Neural progenitor cell (in vitro differentiated cells): ENCODE data around the gene IFI27. TPM values are rescaled to one million over a fixed set of nuclear protein-coding genes. Genes with fewer than 3 reads are reported as not detected.

Experiments used
- DNase-seq: peaks from one replicate; pipeline ENCODE4 v3.0.0-alpha.2; 2016; ENCODE audit warnings: low spot score
- H2AFZ ChIP-seq: fragments of 200-600 bp; sonication (generic); replicated peaks from 2 replicates; pipeline ENCODE4 v1.6.1; 2016; ENCODE audit warnings: antibody characterized with exemption
- H3F3A ChIP-seq: fragments of 200-600 bp; sonication (generic); 2 replicates; pipeline ENCODE4 v1.6.1; 2016; ENCODE audit warnings: antibody characterized with exemption, low read depth
- H3K27ac ChIP-seq: fragments of 200-600 bp; sonication (generic); 2 replicates; pipeline ENCODE4 v1.5.1; 2016; ENCODE audit warnings: mild to moderate bottlenecking
- H3K27me3 ChIP-seq: fragments of 200-600 bp; sonication (generic); 2 replicates; pipeline ENCODE4 v1.6.1; 2016; ENCODE audit warnings: mild to moderate bottlenecking, moderate library complexity
- H3K36me3 ChIP-seq: fragments of 200-600 bp; sonication (generic); 2 replicates; pipeline ENCODE4 v1.5.1; 2016
- H3K4me1 ChIP-seq: fragments of 200-600 bp; sonication (generic); 2 replicates; pipeline ENCODE4 v1.6.1; 2016; ENCODE audit warnings: mixed run types
- H3K4me2 ChIP-seq: fragments of 200-600 bp; sonication (generic); 2 replicates; pipeline ENCODE4 v1.6.1; 2016
- H3K4me3 ChIP-seq: fragments of 200-600 bp; sonication (generic); 2 replicates; pipeline ENCODE4 v1.5.1; 2016
- H3K79me2 ChIP-seq: fragments of 200-600 bp; sonication (generic); 2 replicates; pipeline ENCODE4 v1.6.1; 2016; ENCODE audit warnings: low read depth
- H3K9ac ChIP-seq: fragments of 200-600 bp; sonication (generic); 2 replicates; pipeline ENCODE4 v1.6.1; 2016
- H3K9me3 ChIP-seq: fragments of 200-600 bp; sonication (generic); 2 replicates; pipeline ENCODE4 v1.5.1; 2016; ENCODE audit warnings: low read depth
- H4K20me1 ChIP-seq: fragments of 200-600 bp; sonication (generic); 2 replicates; pipeline ENCODE4 v1.6.1; 2016; ENCODE audit warnings: low read depth
- H3K27ac Mint-ChIP-seq: 3 replicates; pipeline ENCODE4 v1.8.0; 2021; ENCODE audit warnings: mixed read lengths
- H3K27me3 Mint-ChIP-seq: 2 replicates; pipeline ENCODE4 v1.8.0; 2022; ENCODE audit warnings: low read depth, mild to moderate bottlenecking, inconsistent platforms, moderate library complexity, mixed read lengths; ENCODE audit not compliant: insufficient read depth
- H3K36me3 Mint-ChIP-seq: 3 replicates; pipeline ENCODE4 v1.8.0; 2021; ENCODE audit warnings: mixed read lengths
- H3K4me1 Mint-ChIP-seq: 3 replicates; pipeline ENCODE4 v1.8.0; 2021; ENCODE audit warnings: mixed read lengths
- H3K4me3 Mint-ChIP-seq: 3 replicates; pipeline ENCODE4 v1.8.0; 2021; ENCODE audit warnings: mild to moderate bottlenecking, moderate library complexity, mixed read lengths
- H3K9me3 Mint-ChIP-seq: 3 replicates; pipeline ENCODE4 v1.8.0; 2020; ENCODE audit warnings: mixed read lengths
- CTCF ChIP-seq: fragments of 200-600 bp; sonication (generic); IDR thresholded peaks from 2 replicates; pipeline ENCODE4 v1.5.1; 2017; ENCODE audit warnings: antibody characterized with exemption, mild to moderate bottlenecking
- EZH2 ChIP-seq: fragments of 200-600 bp; sonication (generic); IDR thresholded peaks from 2 replicates; pipeline ENCODE4 v1.6.1; 2017; ENCODE audit warnings: antibody characterized with exemption, mild to moderate bottlenecking, moderate library complexity
- EZH2phosphoT487 ChIP-seq: fragments of 200-600 bp; sonication (generic); IDR thresholded peaks from 2 replicates; pipeline ENCODE4 v1.6.1; 2017; ENCODE audit warnings: antibody characterized with exemption
- total RNA-seq: library from RNA; depleted of rRNA; stranded (reverse); fragments of >200 nt; gene quantifications from 2 replicates; pipeline ENCODE4 v1.2.3, GENCODE V29; 2015; ENCODE audit warnings: low replicate concordance

Gene IFI27
- total RNA-seq, 1 donor from 2014 or later: 0.69 TPM

GRCh38 chr14:94098326-94098992, 12.1 kb upstream of the IFI27 start:
- no peaks in the 10 kb centered on the region for H3K9me3 Mint-ChIP-seq
- TF ChIP-seq EZH2phosphoT487: no peak
- TF ChIP-seq EZH2: no peak
- no peak for TF ChIP-seq CTCF
- peak overlapping the region; percentile 47 for H3K27ac Mint-ChIP-seq
- Histone ChIP-seq H3K4me1 (peaks cover 6% of the 10 kb centered on the region), H2AFZ (no peak overlapping the region), H3K36me3 (no peaks in the 10 kb centered on the region), H3K4me2 (no peak overlapping the region), H4K20me1 (no peaks in the 10 kb centered on the region), H3K4me3 (no peak overlapping the region), H3K9me3 (no peaks in the 10 kb centered on the region), H3K27me3 (no peaks in the 10 kb centered on the region), H3F3A (no peaks in the 10 kb centered on the region), H3K9ac (no peak overlapping the region), H3K27ac (no peak overlapping the region), H3K79me2 (no peaks in the 10 kb centered on the region)
- peaks cover 5% of the 10 kb centered on the region for H3K27me3 Mint-ChIP-seq
- no peak overlapping the region for H3K4me3 Mint-ChIP-seq
- no peak for DNase-seq
- H3K4me1 Mint-ChIP-seq: peaks cover 2% of the 10 kb centered on the region
- H3K36me3 Mint-ChIP-seq: peaks cover 20% of the 10 kb centered on the region

- Histone ChIP-seq H3K36me3 (no peaks in the 10 kb centered on the region), H4K20me1 (no peaks in the 10 kb centered on the region), H3K9me3 (no peaks in the 10 kb centered on the region), H3K4me3 (no peak overlapping the region), H3F3A (no peaks in the 10 kb centered on the region), H3K79me2 (no peaks in the 10 kb centered on the region), H3K9ac (no peak overlapping the region), H3K4me1 (peaks cover 5% of the 10 kb centered on the region), H2AFZ (no peak overlapping the region), H3K4me2 (no peak overlapping the region), H3K27me3 (no peaks in the 10 kb centered on the region), H3K27ac (no peak overlapping the region)
- peak overlapping the region; percentile 56 for H3K4me3 Mint-ChIP-seq
- peaks cover 5% of the 10 kb centered on the region for H3K27me3 Mint-ChIP-seq
- no peak for DNase-seq
- no peaks in the 10 kb centered on the region for H3K9me3 Mint-ChIP-seq
- TF ChIP-seq CTCF: no peak
- no peak for TF ChIP-seq EZH2
- no peak for TF ChIP-seq EZH2phosphoT487
- peaks cover 2% of the 10 kb centered on the region for H3K4me1 Mint-ChIP-seq
- H3K27ac Mint-ChIP-seq: peak overlapping the region; percentile 47
- peaks cover 22% of the 10 kb centered on the region for H3K36me3 Mint-ChIP-seq
These were observed 11.5 kb upstream of the IFI27 start for GRCh38 chr14:94099006-94099405.

GRCh38 chr14:94100847-94101246, 9.7 kb upstream of the IFI27 start:
- Histone ChIP-seq H3K4me3 (no peak overlapping the region), H3K27ac (no peak overlapping the region), H3F3A (no peaks in the 10 kb centered on the region), H3K4me2 (no peak overlapping the region), H2AFZ (no peak overlapping the region), H3K9ac (no peak overlapping the region), H4K20me1 (no peaks in the 10 kb centered on the region), H3K9me3 (no peaks in the 10 kb centered on the region), H3K79me2 (no peaks in the 10 kb centered on the region), H3K27me3 (no peaks in the 10 kb centered on the region), H3K4me1 (peaks cover 3% of the 10 kb centered on the region), H3K36me3 (no peaks in the 10 kb centered on the region)
- Mint-ChIP-seq H3K4me1 (peaks cover 2% of the 10 kb centered on the region), H3K9me3 (no peaks in the 10 kb centered on the region), H3K4me3 (no peak overlapping the region), H3K36me3 (peaks cover 23% of the 10 kb centered on the region), H3K27me3 (peaks cover 2% of the 10 kb centered on the region), H3K27ac (no peak overlapping the region)
- DNase-seq: no peak
- no peak for TF ChIP-seq EZH2phosphoT487

GRCh38 chr14:94101748-94102147, 8.8 kb upstream of the IFI27 start:
- Histone ChIP-seq H3K27ac (no peak overlapping the region), H3K79me2 (no peaks in the 10 kb centered on the region), H3K9ac (no peak overlapping the region), H3K4me3 (no peak overlapping the region), H3K27me3 (no peaks in the 10 kb centered on the region), H3K4me1 (peaks cover 5% of the 10 kb centered on the region), H4K20me1 (no peaks in the 10 kb centered on the region), H3K36me3 (no peaks in the 10 kb centered on the region), H3K4me2 (no peak overlapping the region), H3K9me3 (no peaks in the 10 kb centered on the region), H3F3A (no peaks in the 10 kb centered on the region), H2AFZ (no peak overlapping the region)
- H3K27ac Mint-ChIP-seq: peak overlapping the region; percentile 29
- peaks cover 23% of the 10 kb centered on the region for H3K36me3 Mint-ChIP-seq
- peaks cover 4% of the 10 kb centered on the region for H3K27me3 Mint-ChIP-seq
- no peaks in the 10 kb centered on the region for H3K9me3 Mint-ChIP-seq
- H3K4me1 Mint-ChIP-seq: peaks cover 2% of the 10 kb centered on the region
- H3K4me3 Mint-ChIP-seq: no peak overlapping the region
- no peak for TF ChIP-seq CTCF
- TF ChIP-seq EZH2: no peak
- TF ChIP-seq EZH2phosphoT487: no peak
- DNase-seq: no peak
